AG04449 (cell line): Measurements from ENCODE around the gene GJA1.
"Not testable (repeated sequence)": the region's sequence is repeated elsewhere in the genome, so short reads cannot be mapped to it uniquely, and the experiment has no call there.

Experiments used
- CTCF ChIA-PET: fragments of 350-600 bp; formaldehyde crosslinking; extraction: SDS; loops from one replicate; lab custom pipeline; 2021; ENCODE audit warnings: antibody characterized with exemption; lab: Yijun Ruan, JAX
- POLR2A ChIA-PET: fragments of 400-600, 350-600 bp; formaldehyde crosslinking; extraction: SDS; loops from one replicate; lab custom pipeline; 2020; ENCODE audit warnings: antibody characterized with exemption, inconsistent platforms; lab: Yijun Ruan, JAX
- DNase-seq: peaks from one replicate; pipeline ENCODE4 v3.0.0-alpha.2; 2010; ENCODE audit warnings: low read depth, low spot score
- H3K4me3 ChIP-seq: 2 replicates; pipeline ENCODE4 v1.5.1; 2011; ENCODE audit warnings: low read depth, mild to moderate bottlenecking, control low read depth, low read length
- CTCF ChIP-seq: IDR thresholded peaks from one replicate; pipeline ENCODE4 v1.5.1; 2011; ENCODE audit warnings: mild to moderate bottlenecking, moderate library complexity, low read length, control low read depth, inconsistent platforms; ENCODE audit not compliant: insufficient read depth; ENCODE audit errors: missing control alignments

Gene GJA1

GRCh38 chr6:121441477-121441876 is 6.0 kb downstream of the GJA1 start:
- ChIA-PET POLR2A (interaction anchor here (1.1 kb wide), 1 partner anchor 65 kb away, joined by 3 read pairs; no protein-coding TSS in a partner anchor), CTCF (interaction anchor here (1.1 to 1.6 kb wide), 2 partner anchors 11 to 593 kb away, joined by 3 to 5 read pairs; no protein-coding TSS in a partner anchor)
- no peak for TF ChIP-seq CTCF
- DNase-seq = no peak
- H3K4me3 ChIP-seq = no peak overlapping the region

GRCh38 chr6:121442576-121442975 is 7.1 kb downstream of the GJA1 start:
- H3K4me3 ChIP-seq = no peak overlapping the region
- ChIA-PET POLR2A (interaction anchor here (1.1 kb wide), 1 partner anchor 64 kb away, joined by 3 read pairs; no protein-coding TSS in a partner anchor), CTCF (interaction anchor here (1.6 kb wide), 1 partner anchor 592 kb away, joined by 5 read pairs; no protein-coding TSS in a partner anchor)
- DNase-seq = no peak
- TF ChIP-seq CTCF = no peak

GRCh38 chr6:121443971-121444541 is 8.6 kb downstream of the GJA1 start:
- POLR2A ChIA-PET = no interaction called here
- DNase-seq = no peak
- CTCF ChIA-PET = interaction anchor here (0.8 to 2.5 kb wide), 7 partner anchors 10 to 740 kb away, joined by 3 to 17 read pairs (median 4); no protein-coding TSS in a partner anchor
- no peak overlapping the region for H3K4me3 ChIP-seq
- TF ChIP-seq CTCF = no peak

GRCh38 chr6:121446705-121447104 is 11.3 kb downstream of the GJA1 start:
- POLR2A ChIA-PET, DNase-seq, H3K4me3 ChIP-seq, CTCF ChIA-PET: not testable (repeated sequence)

DNA sequence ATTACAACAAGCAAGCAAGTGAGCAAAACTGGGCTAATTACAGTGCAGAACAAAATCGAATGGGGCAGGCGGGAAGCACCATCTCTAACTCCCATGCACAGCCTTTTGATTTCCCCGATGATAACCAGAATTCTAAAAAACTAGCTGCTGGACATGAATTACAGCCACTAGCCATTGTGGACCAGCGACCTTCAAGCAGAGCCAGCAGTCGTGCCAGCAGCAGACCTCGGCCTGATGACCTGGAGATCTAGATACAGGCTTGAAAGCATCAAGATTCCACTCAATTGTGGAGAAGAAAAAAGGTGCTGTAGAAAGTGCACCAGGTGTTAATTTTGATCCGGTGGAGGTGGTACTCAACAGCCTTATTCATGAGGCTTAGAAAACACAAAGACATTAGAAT is 12.3 kb downstream of the GJA1 start:
- DNase-seq, H3K4me3 ChIP-seq, POLR2A ChIA-PET, CTCF ChIA-PET: not testable (repeated sequence)

- POLR2A ChIA-PET, DNase-seq, H3K4me3 ChIP-seq, CTCF ChIA-PET: not testable (repeated sequence)
These were observed 13.1 kb downstream of the GJA1 start for GRCh38 chr6:121448528-121448927.

DNA sequence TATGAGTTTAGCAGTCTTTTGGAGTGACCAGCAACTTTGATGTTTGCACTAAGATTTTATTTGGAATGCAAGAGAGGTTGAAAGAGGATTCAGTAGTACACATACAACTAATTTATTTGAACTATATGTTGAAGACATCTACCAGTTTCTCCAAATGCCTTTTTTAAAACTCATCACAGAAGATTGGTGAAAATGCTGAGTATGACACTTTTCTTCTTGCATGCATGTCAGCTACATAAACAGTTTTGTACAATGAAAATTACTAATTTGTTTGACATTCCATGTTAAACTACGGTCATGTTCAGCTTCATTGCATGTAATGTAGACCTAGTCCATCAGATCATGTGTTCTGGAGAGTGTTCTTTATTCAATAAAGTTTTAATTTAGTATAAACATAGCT is 13.9 kb downstream of the GJA1 start:
- ChIA-PET POLR2A (no interaction called here), CTCF (interaction anchor here (1.8 kb wide), 1 partner anchor 400 kb away, joined by 6 read pairs; no protein-coding TSS in a partner anchor)
- no peak overlapping the region for H3K4me3 ChIP-seq
- no peak for DNase-seq
- no peak for TF ChIP-seq CTCF

GRCh38 chr6:121450242-121450641 is 14.8 kb downstream of the GJA1 start:
- TF ChIP-seq CTCF = no peak
- DNase-seq = no peak
- no peak overlapping the region for H3K4me3 ChIP-seq
- POLR2A ChIA-PET = no interaction called here
- CTCF ChIA-PET = interaction anchor here (1.8 kb wide), 1 partner anchor 399 kb away, joined by 6 read pairs; no protein-coding TSS in a partner anchor
